ENCODE measurements around the gene TAT.
"Not testable (repeated sequence)": the region's sequence is repeated elsewhere in the genome, so short reads cannot be mapped to it uniquely, and the experiment has no call there.

The TAT gene

DNA sequence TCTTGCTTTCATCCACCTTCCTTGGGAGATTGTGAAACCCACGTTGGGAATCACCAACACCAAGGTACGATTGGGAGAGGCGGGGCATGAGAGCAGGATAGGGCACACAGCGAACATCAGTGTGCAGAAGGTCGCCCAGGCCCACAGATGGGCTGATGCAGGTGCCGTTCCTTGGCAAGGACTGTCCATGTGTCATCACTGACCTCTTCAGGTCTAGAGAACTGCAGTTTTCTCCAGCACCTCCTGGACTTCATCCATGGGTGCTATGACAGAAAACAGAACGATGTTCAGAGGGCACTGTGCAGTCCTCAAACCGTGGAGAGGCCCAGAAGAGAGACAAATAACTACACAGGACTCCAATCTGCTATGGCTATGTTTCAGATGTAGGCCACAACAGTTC is 23.9 kb upstream of the TAT start:
- Histone ChIP-seq H3K36me3 (replicated peaks; ENCODE audit: insufficient read depth, low read length) (no peaks in the 10 kb centered on the region), H4K20me1 (ENCODE audit: insufficient read depth, low read length) (no peaks in the 10 kb centered on the region), H3K9ac (ENCODE audit: low read length) (no peak overlapping the region), H3K27ac (ENCODE audit: low read length) (no peak overlapping the region), H3K4me2 (ENCODE audit: low read depth, low read length) (no peak overlapping the region), H3K9me2 (replicated peaks; ENCODE audit: insufficient read depth, low read length) (no peaks in the 10 kb centered on the region), H3K9me3 (replicated peaks; ENCODE audit: insufficient read depth, low read length) (no peaks in the 10 kb centered on the region), H2AFZ (ENCODE audit: low read length) (no peak overlapping the region), H3K79me2 (ENCODE audit: low read length) (no peaks in the 10 kb centered on the region), H3K4me1 (ENCODE audit: low read length) (no peaks in the 10 kb centered on the region), H3K27me3 (replicated peaks; ENCODE audit: insufficient read depth, low read length) (no peaks in the 10 kb centered on the region), H3K4me3 (ENCODE audit: low read length) (no peak overlapping the region), H3F3A (ENCODE audit: insufficient read depth, low read length) (no peaks in the 10 kb centered on the region)
- TF ChIP-seq EZH2 (optimal IDR thresholded peaks at IDR 0.05; ENCODE audit: low read depth, low read length) (no peak), EZH2phosphoT487 (IDR thresholded peaks at IDR 0.05; ENCODE audit: low read length) (no peak)
- TF ChIP-seq, protein P1, sequence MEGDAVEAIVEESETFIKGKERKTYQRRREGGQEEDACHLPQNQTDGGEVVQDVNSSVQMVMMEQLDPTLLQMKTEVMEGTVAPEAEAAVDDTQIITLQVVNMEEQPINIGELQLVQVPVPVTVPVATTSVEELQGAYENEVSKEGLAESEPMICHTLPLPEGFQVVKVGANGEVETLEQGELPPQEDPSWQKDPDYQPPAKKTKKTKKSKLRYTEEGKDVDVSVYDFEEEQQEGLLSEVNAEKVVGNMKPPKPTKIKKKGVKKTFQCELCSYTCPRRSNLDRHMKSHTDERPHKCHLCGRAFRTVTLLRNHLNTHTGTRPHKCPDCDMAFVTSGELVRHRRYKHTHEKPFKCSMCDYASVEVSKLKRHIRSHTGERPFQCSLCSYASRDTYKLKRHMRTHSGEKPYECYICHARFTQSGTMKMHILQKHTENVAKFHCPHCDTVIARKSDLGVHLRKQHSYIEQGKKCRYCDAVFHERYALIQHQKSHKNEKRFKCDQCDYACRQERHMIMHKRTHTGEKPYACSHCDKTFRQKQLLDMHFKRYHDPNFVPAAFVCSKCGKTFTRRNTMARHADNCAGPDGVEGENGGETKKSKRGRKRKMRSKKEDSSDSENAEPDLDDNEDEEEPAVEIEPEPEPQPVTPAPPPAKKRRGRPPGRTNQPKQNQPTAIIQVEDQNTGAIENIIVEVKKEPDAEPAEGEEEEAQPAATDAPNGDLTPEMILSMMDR (IDR thresholded peaks at IDR 0.05; ENCODE audit: low read length) = no peak
- no peak for DNase-seq

GRCh38 chr16:71598426-71598825 is 21.5 kb upstream of the TAT start:
- not testable (repeated sequence) for H3K9me2 ChIP-seq (replicated peaks; ENCODE audit: insufficient read depth, low read length); H4K20me1 ChIP-seq (ENCODE audit: insufficient read depth, low read length); H3K27me3 ChIP-seq (replicated peaks; ENCODE audit: insufficient read depth, low read length); H2AFZ ChIP-seq (ENCODE audit: low read length); H3F3A ChIP-seq (ENCODE audit: insufficient read depth, low read length); H3K27ac ChIP-seq (ENCODE audit: low read length); H3K79me2 ChIP-seq (ENCODE audit: low read length); H3K4me3 ChIP-seq (ENCODE audit: low read length); H3K4me1 ChIP-seq (ENCODE audit: low read length); H3K36me3 ChIP-seq (replicated peaks; ENCODE audit: insufficient read depth, low read length); H3K4me2 ChIP-seq (ENCODE audit: low read depth, low read length); DNase-seq; H3K9me3 ChIP-seq (replicated peaks; ENCODE audit: insufficient read depth, low read length); H3K9ac ChIP-seq (ENCODE audit: low read length)

- not testable (repeated sequence) for DNase-seq; H3K9ac ChIP-seq (ENCODE audit: low read length); H3K4me1 ChIP-seq (ENCODE audit: low read length); H3K9me2 ChIP-seq (replicated peaks; ENCODE audit: insufficient read depth, low read length); H3K4me3 ChIP-seq (ENCODE audit: low read length); H3K27ac ChIP-seq (ENCODE audit: low read length); H3K79me2 ChIP-seq (ENCODE audit: low read length); H3F3A ChIP-seq (ENCODE audit: insufficient read depth, low read length); H3K36me3 ChIP-seq (replicated peaks; ENCODE audit: insufficient read depth, low read length); H3K27me3 ChIP-seq (replicated peaks; ENCODE audit: insufficient read depth, low read length); H2AFZ ChIP-seq (ENCODE audit: low read length); H3K9me3 ChIP-seq (replicated peaks; ENCODE audit: insufficient read depth, low read length); H3K4me2 ChIP-seq (ENCODE audit: low read depth, low read length); H4K20me1 ChIP-seq (ENCODE audit: insufficient read depth, low read length)
Observed at GRCh38 chr16:71595340-71595826, 18.5 kb upstream of the TAT start.

DNA sequence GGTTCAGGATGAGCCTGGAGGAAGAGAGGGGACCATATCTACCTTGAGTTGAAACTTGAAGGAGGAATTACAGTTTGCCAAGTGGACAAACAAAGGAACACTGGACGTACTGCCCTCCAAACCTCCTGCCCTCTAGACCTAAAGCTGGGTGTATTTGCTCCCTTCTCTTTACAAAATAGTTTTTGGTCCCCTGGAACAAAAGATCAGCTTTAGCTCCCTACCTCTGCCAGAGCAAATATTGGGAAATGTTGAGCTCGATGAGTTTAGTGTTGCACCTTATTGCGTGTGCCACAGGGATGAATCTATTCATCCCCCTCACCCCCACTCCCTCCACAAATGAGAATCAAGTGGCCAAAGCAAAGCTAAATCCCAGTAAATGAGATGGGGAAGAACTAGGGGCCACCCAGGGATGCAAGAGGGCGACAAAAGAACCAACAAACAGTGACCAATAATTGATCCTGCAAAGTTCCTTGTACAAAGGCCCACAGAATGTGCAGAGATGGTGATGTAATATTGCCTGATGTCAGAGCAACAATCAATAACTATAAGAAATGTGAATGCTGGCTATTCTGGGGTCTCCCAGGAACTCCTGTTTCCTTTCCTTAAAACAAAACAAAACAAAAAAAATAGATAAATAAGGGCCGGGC is 17.2 kb upstream of the TAT start:
- H4K20me1 ChIP-seq (ENCODE audit: insufficient read depth, low read length) = no peaks in the 10 kb centered on the region
- H3K27ac ChIP-seq (ENCODE audit: low read length) = no peak overlapping the region
- DNase-seq = no peak
- H3F3A ChIP-seq (ENCODE audit: insufficient read depth, low read length) = no peaks in the 10 kb centered on the region
- no peaks in the 10 kb centered on the region for H3K4me1 ChIP-seq (ENCODE audit: low read length)
- H3K36me3 ChIP-seq (replicated peaks; ENCODE audit: insufficient read depth, low read length) = no peaks in the 10 kb centered on the region
- no peaks in the 10 kb centered on the region for H3K79me2 ChIP-seq (ENCODE audit: low read length)
- H3K9ac ChIP-seq (ENCODE audit: low read length) = no peak overlapping the region
- H3K9me3 ChIP-seq (replicated peaks; ENCODE audit: insufficient read depth, low read length) = no peaks in the 10 kb centered on the region
- H3K4me3 ChIP-seq (ENCODE audit: low read length) = no peak overlapping the region
- no peaks in the 10 kb centered on the region for H3K9me2 ChIP-seq (replicated peaks; ENCODE audit: insufficient read depth, low read length)
- H2AFZ ChIP-seq (ENCODE audit: low read length) = no peak overlapping the region
- H3K27me3 ChIP-seq (replicated peaks; ENCODE audit: insufficient read depth, low read length) = no peaks in the 10 kb centered on the region
- TF ChIP-seq EZH2 (optimal IDR thresholded peaks at IDR 0.05; ENCODE audit: low read depth, low read length) (no peak), EZH2phosphoT487 (IDR thresholded peaks at IDR 0.05; ENCODE audit: low read length) (no peak)
- TF ChIP-seq, protein P1 (IDR thresholded peaks at IDR 0.05; ENCODE audit: low read length) = no peak
- no peak overlapping the region for H3K4me2 ChIP-seq (ENCODE audit: low read depth, low read length)

Data from MM.1S (cell line).